Measurements from ENCODE around the gene OR10G6.
"Not testable (repeated sequence)": the region's sequence is repeated elsewhere in the genome, so short reads cannot be mapped to it uniquely, and the experiment has no call there.

OR10G6 gene

DNA sequence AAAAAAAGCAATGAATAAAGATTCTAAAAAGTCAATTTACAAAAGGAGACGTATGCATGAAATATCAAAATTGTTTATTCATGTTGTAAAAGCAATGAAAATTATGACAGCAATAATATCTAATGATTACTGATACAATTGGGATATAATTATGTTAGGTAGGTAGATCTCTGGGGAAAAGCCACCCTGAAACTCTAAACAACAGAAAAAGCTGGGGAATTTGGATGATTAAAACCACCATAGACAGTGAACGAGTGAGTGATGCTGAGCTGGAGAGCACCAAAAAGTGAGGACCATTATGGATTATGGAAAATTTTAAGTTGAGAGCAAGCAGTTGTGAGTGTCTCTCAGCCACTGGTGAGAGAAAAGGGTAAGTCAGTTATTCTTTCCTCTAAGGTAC, 31.5 kb upstream of the OR10G6 start, which contains the start of gene OR10G8:
Gene OR10G8, plus strand, starts transcription at position 301 of the 400 bp plus-strand sequence. CDS start 2,825 bp downstream, outside the sequence.
- Histone ChIP-seq H3K4me3 (ENCODE audit: low read depth in 1 of 2, low read length in 1 of 2) (no peak within 1 kb of the TSS), H3K27ac (no peak within 1 kb of the TSS), H3K9me3 (no peaks in the 10 kb centered on the region), H3K36me3 (no peaks in the 10 kb centered on the region), H3K27me3 (no peaks in the 10 kb centered on the region), H3K4me1 (ENCODE audit: control insufficient read depth in 1 of 2, insufficient read depth in 1 of 2, low read depth in 1 of 2, low read length in 1 of 2) (no peaks in the 10 kb centered on the region)
- TF ChIP-seq, protein P1, sequence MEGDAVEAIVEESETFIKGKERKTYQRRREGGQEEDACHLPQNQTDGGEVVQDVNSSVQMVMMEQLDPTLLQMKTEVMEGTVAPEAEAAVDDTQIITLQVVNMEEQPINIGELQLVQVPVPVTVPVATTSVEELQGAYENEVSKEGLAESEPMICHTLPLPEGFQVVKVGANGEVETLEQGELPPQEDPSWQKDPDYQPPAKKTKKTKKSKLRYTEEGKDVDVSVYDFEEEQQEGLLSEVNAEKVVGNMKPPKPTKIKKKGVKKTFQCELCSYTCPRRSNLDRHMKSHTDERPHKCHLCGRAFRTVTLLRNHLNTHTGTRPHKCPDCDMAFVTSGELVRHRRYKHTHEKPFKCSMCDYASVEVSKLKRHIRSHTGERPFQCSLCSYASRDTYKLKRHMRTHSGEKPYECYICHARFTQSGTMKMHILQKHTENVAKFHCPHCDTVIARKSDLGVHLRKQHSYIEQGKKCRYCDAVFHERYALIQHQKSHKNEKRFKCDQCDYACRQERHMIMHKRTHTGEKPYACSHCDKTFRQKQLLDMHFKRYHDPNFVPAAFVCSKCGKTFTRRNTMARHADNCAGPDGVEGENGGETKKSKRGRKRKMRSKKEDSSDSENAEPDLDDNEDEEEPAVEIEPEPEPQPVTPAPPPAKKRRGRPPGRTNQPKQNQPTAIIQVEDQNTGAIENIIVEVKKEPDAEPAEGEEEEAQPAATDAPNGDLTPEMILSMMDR (IDR thresholded peaks at IDR 0.05) = no peak

DNA sequence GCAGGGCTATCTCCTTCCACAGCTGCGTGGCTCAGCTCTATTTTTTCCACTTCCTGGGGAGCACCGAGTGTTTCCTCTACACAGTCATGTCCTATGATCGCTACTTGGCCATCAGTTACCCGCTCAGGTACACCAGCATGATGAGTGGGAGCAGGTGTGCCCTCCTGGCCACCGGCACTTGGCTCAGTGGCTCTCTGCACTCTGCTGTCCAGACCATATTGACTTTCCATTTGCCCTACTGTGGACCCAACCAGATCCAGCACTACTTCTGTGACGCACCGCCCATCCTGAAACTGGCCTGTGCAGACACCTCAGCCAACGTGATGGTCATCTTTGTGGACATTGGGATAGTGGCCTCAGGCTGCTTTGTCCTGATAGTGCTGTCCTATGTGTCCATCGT, 20.9 kb upstream of the OR10G6 start:
- H3K4me1 ChIP-seq (ENCODE audit: control insufficient read depth in 1 of 2, insufficient read depth in 1 of 2, low read depth in 1 of 2, low read length in 1 of 2); H3K27me3 ChIP-seq; H3K9me3 ChIP-seq; H3K4me3 ChIP-seq (ENCODE audit: low read depth in 1 of 2, low read length in 1 of 2); H3K27ac ChIP-seq; H3K36me3 ChIP-seq: not testable (repeated sequence)

DNA sequence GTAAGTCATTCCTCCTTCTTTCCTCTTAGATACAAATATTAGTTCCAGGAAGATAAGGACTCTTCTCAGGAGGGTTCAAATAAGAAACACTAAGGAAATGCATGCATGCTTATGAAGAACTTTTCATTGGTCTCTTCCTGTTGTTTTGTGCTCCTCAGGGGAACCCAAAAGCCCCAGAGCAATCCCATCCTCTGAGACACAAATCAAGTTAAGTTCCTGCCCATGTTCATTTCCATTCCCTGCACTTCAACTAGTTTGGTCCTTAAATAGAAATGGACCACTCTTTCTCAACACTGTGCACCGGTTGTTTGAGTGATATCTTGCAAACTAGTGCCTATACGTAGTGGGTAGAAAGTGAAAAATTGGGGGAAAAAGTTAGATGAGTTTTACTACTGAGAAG, 17.7 kb upstream of the OR10G6 start, which contains the start of gene OR10G4:
Gene OR10G4, plus strand, starts transcription at position 301 of the 400 bp plus-strand sequence. CDS start 2,578 bp downstream, outside the sequence.
- Histone ChIP-seq H3K27me3 (no peaks in the 10 kb centered on the region), H3K4me3 (ENCODE audit: low read depth in 1 of 2, low read length in 1 of 2) (no peak within 1 kb of the TSS), H3K9me3 (no peaks in the 10 kb centered on the region), H3K27ac (no peak within 1 kb of the TSS), H3K4me1 (ENCODE audit: control insufficient read depth in 1 of 2, insufficient read depth in 1 of 2, low read depth in 1 of 2, low read length in 1 of 2) (no peaks in the 10 kb centered on the region), H3K36me3 (no peaks in the 10 kb centered on the region)
- TF ChIP-seq, protein P1 (IDR thresholded peaks at IDR 0.05) = no peak

DNA sequence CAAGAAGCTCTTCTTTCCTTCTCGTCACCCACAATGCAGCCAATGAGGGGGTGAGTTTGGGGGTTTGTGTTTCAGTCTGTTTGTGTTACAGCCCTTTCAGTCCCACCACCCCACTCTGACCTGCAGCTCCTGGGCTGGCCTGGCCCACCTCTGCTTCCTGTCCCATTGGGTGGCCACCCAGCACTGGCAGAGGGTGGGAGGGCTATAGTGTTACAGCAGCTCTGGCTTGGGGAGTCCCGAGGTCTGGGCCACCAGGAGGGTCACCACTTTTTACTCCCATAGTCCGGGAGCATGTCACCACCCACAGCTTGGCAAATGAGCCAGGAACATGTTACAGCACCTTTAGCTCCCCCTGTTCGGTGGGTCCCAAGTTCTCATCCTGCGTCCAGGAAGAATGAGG, 15.7 kb downstream of the OR10G6 start:
- no peaks in the 10 kb centered on the region for H3K36me3 ChIP-seq
- no peak overlapping the region for H3K27ac ChIP-seq
- H3K4me1 ChIP-seq (ENCODE audit: control insufficient read depth in 1 of 2, insufficient read depth in 1 of 2, low read depth in 1 of 2, low read length in 1 of 2) = no peaks in the 10 kb centered on the region
- H3K4me3 ChIP-seq (ENCODE audit: low read depth in 1 of 2, low read length in 1 of 2) = no peak overlapping the region
- H3K27me3 ChIP-seq = no peaks in the 10 kb centered on the region
- H3K9me3 ChIP-seq = no peaks in the 10 kb centered on the region
- TF ChIP-seq, protein P1 (IDR thresholded peaks at IDR 0.05) = no peak

DNA sequence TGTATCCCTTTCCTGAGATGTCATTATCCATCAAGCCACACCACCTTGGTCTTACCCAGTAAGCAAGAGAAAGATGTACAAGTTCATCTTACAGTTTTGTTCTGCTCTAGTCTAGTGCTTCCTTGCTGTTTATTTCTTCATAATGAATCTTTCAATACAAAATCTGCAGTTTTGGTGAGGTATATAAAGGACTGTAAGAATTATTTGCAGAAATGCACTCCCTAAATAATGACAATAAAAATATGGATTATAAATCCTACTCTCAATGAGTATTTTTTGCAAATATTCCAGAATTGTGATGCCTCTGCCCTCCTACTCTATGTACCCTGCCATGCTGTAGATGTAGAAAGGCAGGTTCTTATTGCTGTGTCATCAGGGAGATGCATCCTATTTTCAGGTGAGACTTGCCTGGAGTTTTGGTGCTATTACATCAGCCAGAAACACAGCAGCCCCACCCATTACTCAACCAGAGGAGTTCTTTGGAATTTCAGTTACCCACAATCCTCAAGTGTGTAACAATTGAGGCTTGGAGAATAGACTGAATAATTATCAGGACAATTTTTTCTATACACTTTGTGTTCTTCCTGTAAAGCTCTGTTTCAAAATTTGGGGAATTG, 17.1 kb downstream of the OR10G6 start, which contains the start of gene OR10S1:
Gene OR10S1, minus strand, starts transcription at position 51 of the 617 bp plus-strand sequence. CDS start 117 bp downstream, outside the sequence.
- Histone ChIP-seq H3K4me3 (ENCODE audit: low read depth in 1 of 2, low read length in 1 of 2) (no peak within 1 kb of the TSS), H3K27ac (no peak within 1 kb of the TSS), H3K4me1 (ENCODE audit: control insufficient read depth in 1 of 2, insufficient read depth in 1 of 2, low read depth in 1 of 2, low read length in 1 of 2) (no peaks in the 10 kb centered on the region), H3K9me3 (no peaks in the 10 kb centered on the region), H3K27me3 (no peaks in the 10 kb centered on the region), H3K36me3 (no peaks in the 10 kb centered on the region)
- TF ChIP-seq, protein P1 (IDR thresholded peaks at IDR 0.05) = no peak

DNA sequence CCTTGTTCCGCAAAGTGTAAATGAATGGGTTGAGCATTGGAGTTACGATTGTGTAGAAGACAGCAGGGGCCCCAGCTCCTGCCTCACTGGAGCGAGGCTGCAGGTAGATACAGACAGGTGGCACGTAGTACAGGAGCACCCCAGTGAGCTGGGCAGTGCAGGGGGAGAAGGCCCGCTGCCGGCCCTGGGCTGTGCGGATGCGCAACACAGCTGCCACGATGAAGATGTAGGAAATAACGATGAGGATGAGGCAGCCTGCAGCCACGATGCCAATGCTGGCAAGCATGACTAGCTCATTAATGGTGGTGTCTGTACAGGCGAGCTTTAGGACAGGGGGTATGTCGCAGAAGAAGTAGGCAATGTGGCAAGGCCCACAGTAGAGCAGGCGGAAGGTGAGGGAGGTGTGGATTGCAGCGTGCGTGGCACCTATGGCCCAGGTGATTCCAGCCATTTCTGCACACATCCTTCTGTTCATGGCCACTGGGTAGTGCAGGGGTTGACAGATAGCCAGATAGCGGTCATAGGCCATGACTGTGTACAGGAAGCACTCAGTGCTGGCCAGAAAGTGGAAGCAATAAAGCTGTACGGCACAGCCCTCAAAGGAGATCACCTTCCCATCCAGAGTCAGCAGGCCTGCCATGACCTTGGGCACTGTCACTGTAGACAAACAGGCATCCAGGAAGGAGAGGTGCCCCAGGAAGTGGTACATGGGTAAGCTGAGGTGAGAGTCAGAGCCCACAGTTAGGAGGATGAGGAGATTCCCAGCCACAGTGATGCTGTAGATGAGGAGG, 18.0 kb downstream of the OR10G6 start:
- Histone ChIP-seq H3K27ac (no peak overlapping the region), H3K4me1 (ENCODE audit: control insufficient read depth in 1 of 2, insufficient read depth in 1 of 2, low read depth in 1 of 2, low read length in 1 of 2) (no peaks in the 10 kb centered on the region), H3K27me3 (no peaks in the 10 kb centered on the region), H3K36me3 (no peaks in the 10 kb centered on the region), H3K4me3 (ENCODE audit: low read depth in 1 of 2, low read length in 1 of 2) (no peak overlapping the region), H3K9me3 (no peaks in the 10 kb centered on the region)
- TF ChIP-seq, protein P1 (IDR thresholded peaks at IDR 0.05) = no peak
